Gastrocnemius medialis (tissue), 4 donors: ENCODE data around the gene ZNF296.

ENCODE experiments used
- CTCF ChIP-seq, 5 experiments: fragments of 450-650 bp in 3 of 5; fragments of 200-600 bp in 2 of 5; sonication (generic) in 2 of 5; IDR thresholded peaks in 4 of 5; conservative IDR thresholded peaks in 1 of 5; 1 replicate in 4 of 5; 2 replicates in 1 of 5; pipeline ENCODE4 v1.5.1; 2016 to 2019; ENCODE audit warnings: antibody characterized with exemption in 5 of 5, mild to moderate bottlenecking in 3 of 5, moderate library complexity in 3 of 5
- POLR2A ChIP-seq, 2 donors: fragments of 450-650 bp; IDR thresholded peaks; one replicate each; pipeline ENCODE4 v1.6.1; 2017; ENCODE audit warnings: antibody characterized with exemption in 2 of 2, mild to moderate bottlenecking in 2 of 2, moderate library complexity in 2 of 2

- TF ChIP-seq CTCF (IDR thresholded peaks at IDR 0.05 in 4 of 5, conservative IDR thresholded peaks at IDR 0.05 in 1 of 5) = no peak
- no peak for TF ChIP-seq POLR2A (IDR thresholded peaks at IDR 0.05)
These were observed 9.2 kb downstream of the ZNF296 start for GRCh38 chr19:45066921-45067661.
